ENCODE results near the gene SEM1.

- TF ChIP-seq, protein P1, sequence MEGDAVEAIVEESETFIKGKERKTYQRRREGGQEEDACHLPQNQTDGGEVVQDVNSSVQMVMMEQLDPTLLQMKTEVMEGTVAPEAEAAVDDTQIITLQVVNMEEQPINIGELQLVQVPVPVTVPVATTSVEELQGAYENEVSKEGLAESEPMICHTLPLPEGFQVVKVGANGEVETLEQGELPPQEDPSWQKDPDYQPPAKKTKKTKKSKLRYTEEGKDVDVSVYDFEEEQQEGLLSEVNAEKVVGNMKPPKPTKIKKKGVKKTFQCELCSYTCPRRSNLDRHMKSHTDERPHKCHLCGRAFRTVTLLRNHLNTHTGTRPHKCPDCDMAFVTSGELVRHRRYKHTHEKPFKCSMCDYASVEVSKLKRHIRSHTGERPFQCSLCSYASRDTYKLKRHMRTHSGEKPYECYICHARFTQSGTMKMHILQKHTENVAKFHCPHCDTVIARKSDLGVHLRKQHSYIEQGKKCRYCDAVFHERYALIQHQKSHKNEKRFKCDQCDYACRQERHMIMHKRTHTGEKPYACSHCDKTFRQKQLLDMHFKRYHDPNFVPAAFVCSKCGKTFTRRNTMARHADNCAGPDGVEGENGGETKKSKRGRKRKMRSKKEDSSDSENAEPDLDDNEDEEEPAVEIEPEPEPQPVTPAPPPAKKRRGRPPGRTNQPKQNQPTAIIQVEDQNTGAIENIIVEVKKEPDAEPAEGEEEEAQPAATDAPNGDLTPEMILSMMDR (IDR thresholded peaks at IDR 0.05; ENCODE audit: low read depth, low read length): no peak
- TF ChIP-seq EZH2phosphoT487 (IDR thresholded peaks at IDR 0.05; ENCODE audit: low read depth): no peak
Measured at GRCh38 chr7:96718107-96719003, 8.7 kb upstream of the SEM1 start.
